DMS114 treated with DMSO at 0.1 percent for 48 hours (cell line): ENCODE data around the gene NDUFS1.
A peak's percentile ranks its signal among the peaks of the same experiment; 100 is the strongest.
"Not testable (repeated sequence)": the region's sequence is repeated elsewhere in the genome, so short reads cannot be mapped to it uniquely, and the experiment has no call there.

Experiments
- DNase-seq: peaks from one replicate; lab custom pipeline; 2025; ENCODE audit not compliant: unreplicated experiment; lab: John Stamatoyannopoulos, UW

Gene NDUFS1

GRCh38 chr2:206105038-206105437 is 54.2 kb downstream of the NDUFS1 start:
- DNase-seq = no peak

GRCh38 chr2:206098872-206099271 is 60.4 kb downstream of the NDUFS1 start:
- DNase-seq = not testable (repeated sequence)

GRCh38 chr2:206098471-206098870 is 60.8 kb downstream of the NDUFS1 start:
- no peak for DNase-seq

GRCh38 chr2:206096876-206097275 is 62.4 kb downstream of the NDUFS1 start:
- no peak for DNase-seq

- no peak for DNase-seq
Measured at GRCh38 chr2:206095536-206096332, 63.5 kb downstream of the NDUFS1 start.

GRCh38 chr2:206092297-206092696 is 66.9 kb downstream of the NDUFS1 start:
- no peak for DNase-seq

- DNase-seq = no peak
Measured at GRCh38 chr2:206088248-206088647, 71.0 kb downstream of the NDUFS1 start.

- no peak for DNase-seq
Measured at GRCh38 chr2:206086716-206087350, 72.4 kb downstream of the NDUFS1 start.

- DNase-seq = peak; percentile 79
Measured at GRCh38 chr2:206085742-206086445, 73.3 kb downstream of the NDUFS1 start, which contains the start of gene INO80D. TSS of gene INO80D (minus strand) at chr2:206086174. CDS start at chr2:206063016, 23,158 bp downstream.

- no peak for DNase-seq
Measured at GRCh38 chr2:206084870-206085741, 74.1 kb downstream of the NDUFS1 start.

GRCh38 chr2:206084439-206084869 is 74.8 kb downstream of the NDUFS1 start:
- peak; percentile 64 for DNase-seq

GRCh38 chr2:206083602-206084438 is 75.4 kb downstream of the NDUFS1 start:
- DNase-seq = no peak

- no peak for DNase-seq
Measured at GRCh38 chr2:206082298-206082843, 76.9 kb downstream of the NDUFS1 start.

GRCh38 chr2:206080927-206081326 is 78.3 kb downstream of the NDUFS1 start:
- DNase-seq = no peak

- no peak for DNase-seq
Measured at GRCh38 chr2:206079699-206080465, 79.4 kb downstream of the NDUFS1 start.

- DNase-seq = not testable (repeated sequence)
Measured at GRCh38 chr2:206077879-206078278, 81.4 kb downstream of the NDUFS1 start.

GRCh38 chr2:206075113-206075512 is 84.1 kb downstream of the NDUFS1 start:
- DNase-seq = no peak

- DNase-seq = no peak
Measured at GRCh38 chr2:206071807-206072206, 87.4 kb downstream of the NDUFS1 start.

GRCh38 chr2:206069417-206069816 is 89.8 kb downstream of the NDUFS1 start:
- DNase-seq = no peak
